HepG2 (cell line): ENCODE measurements around the gene SCN9A. TPM values are rescaled to one million over a fixed set of nuclear protein-coding genes. Genes with fewer than 3 reads are reported as not detected.

Source experiments
- BRCA1 ChIP-seq: sonication (generic); formaldehyde crosslinking; IDR thresholded peaks from 2 replicates; pipeline ENCODE4 v1.4.0; 2020; ENCODE audit warnings: missing genetic modification reagents
- CBFB ChIP-seq: sonication (generic); formaldehyde crosslinking; IDR thresholded peaks from 2 replicates; pipeline ENCODE4 v1.4.0; 2020; ENCODE audit warnings: missing genetic modification reagents
- FOXC1 ChIP-seq: sonication (generic); formaldehyde crosslinking; IDR thresholded peaks from 2 replicates; pipeline ENCODE4 v1.8.0; 2022; ENCODE audit warnings: mild to moderate bottlenecking, missing genetic modification reagents, borderline replicate concordance
- KIAA2018 ChIP-seq: sonication (generic); formaldehyde crosslinking; IDR thresholded peaks from 2 replicates; pipeline ENCODE4 v1.5.0; 2020; ENCODE audit warnings: mild to moderate bottlenecking, missing genetic modification reagents, borderline replicate concordance
- MBNL3 ChIP-seq: fragments of 250-450 bp; sonication (Bioruptor Pico); conservative IDR thresholded peaks from 2 replicates; pipeline ENCODE4 v1.8.0; 2022; ENCODE audit warnings: mild to moderate bottlenecking, inconsistent platforms
- PRDM4 ChIP-seq: sonication (generic); formaldehyde crosslinking; IDR thresholded peaks from 2 replicates; pipeline ENCODE4 v1.9.0; 2021; ENCODE audit warnings: missing genetic modification reagents, borderline replicate concordance
- SAP130 ChIP-seq: IDR thresholded peaks from 2 replicates; pipeline ENCODE4 v1.6.1; 2016; ENCODE audit warnings: low read depth
- SOX13 ChIP-seq, 3 experiments: fragments of 450-650 bp in 1 of 3; sonication (generic) in 1 of 3; formaldehyde crosslinking in 1 of 3; IDR thresholded peaks in 2 of 3; conservative IDR thresholded peaks in 1 of 3; 2 replicates each; pipeline versions ENCODE4 v1.5.0 to v1.6.1; 2016 to 2020; ENCODE audit warnings: antibody characterized with exemption in 1 of 3, mild to moderate bottlenecking in 1 of 3, missing compliant biosample characterization in 1 of 3, missing genetic modification reagents in 1 of 3, moderate library complexity in 1 of 3
- SSRP1 ChIP-seq: IDR thresholded peaks from 2 replicates; pipeline ENCODE4 v1.6.1; 2016; ENCODE audit warnings: control low read depth
- ZKSCAN5 ChIP-seq: sonication (generic); formaldehyde crosslinking; IDR thresholded peaks from 2 replicates; pipeline ENCODE4 v1.5.1; 2020; ENCODE audit warnings: mild to moderate bottlenecking, missing genetic modification reagents
- ZMAT3 ChIP-seq: sonication (generic); formaldehyde crosslinking; conservative IDR thresholded peaks from 2 replicates; pipeline ENCODE4 v1.7.0; 2021; ENCODE audit warnings: missing genetic modification reagents
- ZNF282 ChIP-seq: fragments of 450-650 bp; IDR thresholded peaks from 2 replicates; pipeline ENCODE4 v1.6.1; 2018; ENCODE audit not compliant: partially characterized antibody
- ZNF563 ChIP-seq: sonication (generic); formaldehyde crosslinking; IDR thresholded peaks from 2 replicates; pipeline ENCODE4 v1.8.0; 2022; ENCODE audit warnings: mild to moderate bottlenecking, moderate library complexity, missing genetic modification reagents
- ZNF576 ChIP-seq: sonication (generic); formaldehyde crosslinking; IDR thresholded peaks from 2 replicates; pipeline ENCODE4 v1.4.0; 2020; ENCODE audit warnings: mild to moderate bottlenecking, missing genetic modification reagents
- ZNF660 ChIP-seq: sonication (generic); formaldehyde crosslinking; IDR thresholded peaks from 2 replicates; pipeline ENCODE4 v1.5.1; 2020; ENCODE audit warnings: mild to moderate bottlenecking, low read depth, missing genetic modification reagents, borderline replicate concordance
- ZNF672 ChIP-seq: sonication (generic); formaldehyde crosslinking; IDR thresholded peaks from 2 replicates; pipeline ENCODE4 v1.8.1; 2022; ENCODE audit warnings: missing genetic modification reagents
- polyA plus RNA-seq, 8 experiments: library from polyadenylated mRNA; depleted of rRNA in 3 of 8; stranded (reverse) in 7 of 8; unstranded in 1 of 8; fragments of >200 nt; fragmentation: Illumina TruSeq in 4 of 8; extraction: Trizol in 4 of 8; gene quantifications; 2 replicates each; pipeline versions ENCODE4 v1.2.1 to v1.2.3, GENCODE V29; 2011 to 2016; ENCODE audit warnings: low read depth in 4 of 8, missing spikeins in 1 of 8, mixed read lengths in 1 of 8; ENCODE audit not compliant: insufficient read depth in 1 of 8
- total RNA-seq, 5 experiments: library from RNA; depleted of rRNA; stranded (reverse); fragments of >200 nt; fragmentation: Illumina TruSeq; extraction: Trizol; gene quantifications; 2 replicates each; pipeline ENCODE4 v1.2.3, GENCODE V29; 2016; ENCODE audit warnings: low read depth in 1 of 5

SCN9A gene
- total and polyA plus RNA-seq, 2 of the 13 experiments (the other 11 are each of a cell fraction or from before 2014, with no cell fraction given), result 15.3 to 24.3 TPM

DNA sequence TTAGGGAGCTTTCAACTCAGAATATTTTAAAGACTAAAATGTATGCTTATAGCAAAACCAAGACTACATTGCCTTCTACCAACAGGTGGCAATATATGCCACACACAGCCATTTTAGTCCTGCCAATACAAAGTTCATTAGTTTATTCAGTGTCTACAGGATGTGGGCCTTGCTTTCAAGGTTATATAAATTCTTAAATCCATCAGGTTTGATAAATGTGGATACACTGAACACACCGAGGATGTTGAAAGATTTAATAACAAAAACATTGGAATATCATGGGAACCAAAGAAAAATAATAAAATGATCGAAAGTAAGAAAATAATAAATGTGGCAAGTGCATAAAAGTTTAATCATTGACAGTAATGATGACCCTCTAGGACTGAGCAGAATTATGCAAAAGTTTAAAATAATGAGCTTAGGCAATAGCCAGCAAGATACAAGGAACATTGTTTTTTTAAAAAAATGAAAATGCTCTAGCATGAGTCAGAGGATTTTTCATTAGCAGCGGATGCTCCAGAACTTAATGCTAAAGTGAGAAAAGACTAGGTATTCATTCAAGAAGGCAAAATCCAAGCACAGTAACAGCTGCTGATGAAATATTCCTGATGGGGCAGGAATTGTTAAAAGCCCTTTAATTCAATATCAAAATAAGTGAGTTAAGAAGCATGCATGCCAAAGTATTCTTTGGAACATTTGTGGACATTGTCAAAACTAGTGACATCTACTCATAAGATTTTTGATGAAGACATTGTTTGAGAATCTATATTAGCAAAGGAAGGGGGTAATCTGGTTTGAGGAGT, 14.2 kb downstream of the SCN9A start (continued):
- TF ChIP-seq CBFB (CRISPR knock-in tag), result no peak
- TF ChIP-seq SAP130 (CRISPR knock-in tag), result peak; percentile 21; the same call in 1 of the 2 replicates
- TF ChIP-seq ZNF576 (CRISPR knock-in tag), result no peak
- TF ChIP-seq BRCA1 (CRISPR knock-in tag), result no peak
- no peak for TF ChIP-seq ZNF282
- no peak for TF ChIP-seq SSRP1 (CRISPR knock-in tag)
- no peak for TF ChIP-seq PRDM4 (CRISPR knock-in tag)
- no peak for TF ChIP-seq MBNL3 (CRISPR knock-in tag)
- TF ChIP-seq ZKSCAN5, result no peak
- TF ChIP-seq SOX13 (IDR thresholded peaks at IDR 0.05), result no peak
- TF ChIP-seq SOX13 (CRISPR knock-in tag; conservative IDR thresholded peaks at IDR 0.05 in 1 of 2, IDR thresholded peaks at IDR 0.05 in 1 of 2), result no peak
- no peak for TF ChIP-seq ZNF563 (CRISPR knock-in tag)
- TF ChIP-seq KIAA2018 (CRISPR knock-in tag), result no peak
- TF ChIP-seq ZNF660 (CRISPR knock-in tag), result no peak
- no peak for TF ChIP-seq ZMAT3 (CRISPR knock-in tag)
- no peak for TF ChIP-seq ZNF672
- no peak for TF ChIP-seq FOXC1
